Tibial artery (tissue), 4 donors: Measurements from ENCODE around the gene ZMYM2.

ENCODE experiments used
- DNase-seq, 2 donors: peaks; one replicate each; pipeline ENCODE4 v3.0.0-alpha.2; 2019
- H3K27ac ChIP-seq, 2 donors: fragments of 200-600 bp; sonication (generic) in 1 of 2; 1 replicate in 1 of 2; 2 replicates in 1 of 2; pipeline ENCODE4 v1.5.1; 2018 to 2019; ENCODE audit warnings: mild to moderate bottlenecking in 1 of 2
- H3K27me3 ChIP-seq, 2 donors: fragments of 200-600 bp; sonication (generic) in 1 of 2; one replicate each; pipeline versions ENCODE4 v1.5.1 to v1.6.0; 2016 to 2019
- H3K36me3 ChIP-seq, 3 donors: fragments of 200-600 bp; sonication (generic) in 2 of 3; one replicate each; pipeline ENCODE4 v1.5.1; 2016 to 2019; ENCODE audit warnings: mild to moderate bottlenecking in 2 of 3
- H3K4me1 ChIP-seq, 4 donors: fragments of 200-600 bp; sonication (generic) in 2 of 4; 1 replicate in 3 of 4; 2 replicates in 1 of 4; pipeline ENCODE4 v1.5.1; 2016 to 2019
- H3K4me3 ChIP-seq, 2 donors: fragments of 200-600 bp; sonication (generic) in 1 of 2; 1 replicate in 1 of 2; 2 replicates in 1 of 2; pipeline ENCODE4 v1.5.1; 2018 to 2019; ENCODE audit warnings: mild to moderate bottlenecking in 2 of 2
- H3K9me3 ChIP-seq, 3 donors: fragments of 200-600 bp; sonication (generic) in 1 of 3; one replicate each; pipeline ENCODE4 v1.5.1; 2016 to 2019
- intact Hi-C: fragments of 100-400 bp; cut with DNase I; formaldehyde crosslinking; loops from one replicate; pipeline ENCODE4 v1.15.0; 2023; ENCODE audit warnings: low total_unique reads
- TF ChIP-seq, protein P1 (sequence below), 2 experiments: fragments of 200-600 bp in 1 of 2; fragments of 450-650 bp in 1 of 2; IDR thresholded peaks; one replicate each; pipeline ENCODE4 v1.5.1; 2017 to 2019; ENCODE audit warnings: antibody characterized with exemption in 2 of 2, mild to moderate bottlenecking in 1 of 2, moderate library complexity in 1 of 2

ZMYM2 gene

DNA sequence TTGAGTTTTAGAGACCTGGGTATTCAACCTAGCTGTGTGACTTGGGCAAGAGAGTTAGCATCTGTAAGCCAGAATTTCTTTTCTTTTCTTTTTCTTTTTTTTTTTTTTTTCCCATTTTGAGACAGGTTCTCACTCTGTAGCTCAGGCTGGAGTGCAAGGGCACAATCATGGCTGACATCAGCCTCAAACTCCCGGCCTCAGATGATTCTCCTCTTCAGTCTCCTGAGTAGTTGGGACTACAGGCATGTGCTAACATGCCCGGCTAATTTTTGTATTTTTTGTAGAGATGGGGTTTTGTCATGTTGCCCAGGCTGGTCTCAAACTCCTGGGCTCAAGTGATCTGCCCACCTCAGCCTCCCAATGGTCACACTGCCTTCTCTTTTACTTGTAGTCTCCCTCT lies 33.0 kb downstream of the ZMYM2 start:
- intact Hi-C loops, result no loop called here
- Histone ChIP-seq H3K4me3 (no peak overlapping the region), H3K27ac (no peak overlapping the region), H3K9me3 (no peaks in the 10 kb centered on the region), H3K4me1 (peaks cover 0 to 6% (median 2%) of the 10 kb centered on the region in 4 donors), H3K27me3 (no peaks in the 10 kb centered on the region), H3K36me3 (peaks cover 22 to 42% (median 28%) of the 10 kb centered on the region in 3 donors)
- DNase-seq, result no peak
- TF ChIP-seq, protein P1, sequence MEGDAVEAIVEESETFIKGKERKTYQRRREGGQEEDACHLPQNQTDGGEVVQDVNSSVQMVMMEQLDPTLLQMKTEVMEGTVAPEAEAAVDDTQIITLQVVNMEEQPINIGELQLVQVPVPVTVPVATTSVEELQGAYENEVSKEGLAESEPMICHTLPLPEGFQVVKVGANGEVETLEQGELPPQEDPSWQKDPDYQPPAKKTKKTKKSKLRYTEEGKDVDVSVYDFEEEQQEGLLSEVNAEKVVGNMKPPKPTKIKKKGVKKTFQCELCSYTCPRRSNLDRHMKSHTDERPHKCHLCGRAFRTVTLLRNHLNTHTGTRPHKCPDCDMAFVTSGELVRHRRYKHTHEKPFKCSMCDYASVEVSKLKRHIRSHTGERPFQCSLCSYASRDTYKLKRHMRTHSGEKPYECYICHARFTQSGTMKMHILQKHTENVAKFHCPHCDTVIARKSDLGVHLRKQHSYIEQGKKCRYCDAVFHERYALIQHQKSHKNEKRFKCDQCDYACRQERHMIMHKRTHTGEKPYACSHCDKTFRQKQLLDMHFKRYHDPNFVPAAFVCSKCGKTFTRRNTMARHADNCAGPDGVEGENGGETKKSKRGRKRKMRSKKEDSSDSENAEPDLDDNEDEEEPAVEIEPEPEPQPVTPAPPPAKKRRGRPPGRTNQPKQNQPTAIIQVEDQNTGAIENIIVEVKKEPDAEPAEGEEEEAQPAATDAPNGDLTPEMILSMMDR (IDR thresholded peaks at IDR 0.05), result no peak

DNA sequence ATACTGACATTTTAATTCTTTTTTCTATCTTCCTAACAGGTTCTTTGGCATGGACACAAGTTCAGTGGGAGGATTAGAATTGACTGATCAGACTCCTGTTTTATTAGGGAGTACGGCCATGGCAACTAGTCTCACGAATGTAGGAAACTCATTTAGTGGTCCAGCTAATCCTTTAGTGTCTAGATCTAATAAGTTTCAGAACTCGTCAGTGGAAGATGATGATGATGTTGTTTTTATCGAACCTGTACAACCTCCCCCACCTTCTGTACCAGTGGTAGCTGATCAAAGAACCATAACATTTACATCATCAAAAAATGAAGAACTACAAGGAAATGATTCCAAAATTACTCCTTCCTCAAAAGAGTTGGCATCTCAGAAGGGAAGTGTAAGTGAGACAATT lies 34.5 kb downstream of the ZMYM2 start:
- H3K36me3 ChIP-seq, result peaks cover 22 to 45% (median 35%) of the 10 kb centered on the region in 3 donors
- intact Hi-C loops, result no loop called here
- peaks cover 0 to 6% (median 2%) of the 10 kb centered on the region in 4 donors for H3K4me1 ChIP-seq
- DNase-seq, result no peak
- no peaks in the 10 kb centered on the region for H3K27me3 ChIP-seq
- H3K27ac ChIP-seq, result no peak overlapping the region
- TF ChIP-seq, protein P1 (IDR thresholded peaks at IDR 0.05), result no peak
- H3K4me3 ChIP-seq, result no peak overlapping the region
- no peaks in the 10 kb centered on the region for H3K9me3 ChIP-seq

DNA sequence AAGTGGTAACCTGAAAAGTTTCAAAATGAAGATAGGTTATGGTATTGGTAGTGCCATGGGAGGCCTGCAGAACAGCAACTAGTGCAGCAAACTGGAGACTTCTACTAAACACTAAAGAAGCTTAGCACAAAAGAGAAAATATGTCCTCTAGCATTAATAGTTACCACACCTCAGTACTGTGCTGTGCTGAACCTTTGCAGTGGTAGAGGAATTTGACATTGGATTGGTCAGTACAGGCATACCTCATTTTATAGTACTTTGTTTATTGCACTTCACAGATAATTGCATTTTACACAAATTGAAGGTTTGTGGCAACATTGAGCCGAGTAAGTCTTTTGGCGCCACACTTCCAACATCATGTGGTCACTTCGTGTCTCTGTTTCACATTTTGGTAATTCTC lies 40.4 kb downstream of the ZMYM2 start:
- TF ChIP-seq, protein P1 (IDR thresholded peaks at IDR 0.05), result no peak
- Histone ChIP-seq H3K27ac (no peak overlapping the region), H3K36me3 (peaks cover 19 to 38% (median 38%) of the 10 kb centered on the region in 3 donors)

DNA sequence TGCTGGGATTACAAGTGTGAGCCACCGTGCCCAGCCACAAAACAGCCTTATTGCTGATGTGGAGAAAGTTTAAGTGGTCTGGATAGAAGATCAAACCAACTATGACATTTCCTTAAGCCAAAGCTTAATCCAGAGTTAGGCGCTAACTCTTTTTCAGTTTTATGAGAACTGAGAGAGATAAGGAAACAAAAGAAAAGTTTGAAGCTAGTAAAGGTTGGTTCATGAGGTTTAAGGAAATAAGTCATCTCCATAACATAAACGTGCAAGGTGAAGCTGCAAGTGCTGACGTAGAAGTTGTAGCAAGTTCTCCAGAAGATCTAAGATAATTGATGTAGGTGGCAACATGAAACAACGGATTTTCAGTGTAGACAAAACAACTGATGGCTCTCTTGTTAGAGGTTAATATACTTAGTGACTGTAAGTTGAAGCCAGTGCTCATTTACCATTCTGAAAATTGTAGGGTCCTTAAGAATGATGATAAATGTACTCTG lies 41.6 kb downstream of the ZMYM2 start:
- Histone ChIP-seq H3K36me3 (peaks cover 18 to 35% (median 35%) of the 10 kb centered on the region in 3 donors), H3K27ac (no peak overlapping the region), H3K4me3 (no peak overlapping the region), H3K4me1 (peaks cover 0 to 5% (median 0%) of the 10 kb centered on the region in 4 donors), H3K9me3 (no peaks in the 10 kb centered on the region), H3K27me3 (no peaks in the 10 kb centered on the region)
- no peak for DNase-seq
- TF ChIP-seq, protein P1 (IDR thresholded peaks at IDR 0.05), result no peak
- intact Hi-C loops, result no loop called here

More for the DNA sequence above, 40.4 kb downstream of the ZMYM2 start:
- H3K4me3 ChIP-seq, result no peak overlapping the region
- peaks cover 0 to 5% (median 0%) of the 10 kb centered on the region in 4 donors for H3K4me1 ChIP-seq
- H3K27me3 ChIP-seq, result no peaks in the 10 kb centered on the region
- H3K9me3 ChIP-seq, result no peaks in the 10 kb centered on the region
- intact Hi-C loops, result no loop called here
- no peak for DNase-seq

DNA sequence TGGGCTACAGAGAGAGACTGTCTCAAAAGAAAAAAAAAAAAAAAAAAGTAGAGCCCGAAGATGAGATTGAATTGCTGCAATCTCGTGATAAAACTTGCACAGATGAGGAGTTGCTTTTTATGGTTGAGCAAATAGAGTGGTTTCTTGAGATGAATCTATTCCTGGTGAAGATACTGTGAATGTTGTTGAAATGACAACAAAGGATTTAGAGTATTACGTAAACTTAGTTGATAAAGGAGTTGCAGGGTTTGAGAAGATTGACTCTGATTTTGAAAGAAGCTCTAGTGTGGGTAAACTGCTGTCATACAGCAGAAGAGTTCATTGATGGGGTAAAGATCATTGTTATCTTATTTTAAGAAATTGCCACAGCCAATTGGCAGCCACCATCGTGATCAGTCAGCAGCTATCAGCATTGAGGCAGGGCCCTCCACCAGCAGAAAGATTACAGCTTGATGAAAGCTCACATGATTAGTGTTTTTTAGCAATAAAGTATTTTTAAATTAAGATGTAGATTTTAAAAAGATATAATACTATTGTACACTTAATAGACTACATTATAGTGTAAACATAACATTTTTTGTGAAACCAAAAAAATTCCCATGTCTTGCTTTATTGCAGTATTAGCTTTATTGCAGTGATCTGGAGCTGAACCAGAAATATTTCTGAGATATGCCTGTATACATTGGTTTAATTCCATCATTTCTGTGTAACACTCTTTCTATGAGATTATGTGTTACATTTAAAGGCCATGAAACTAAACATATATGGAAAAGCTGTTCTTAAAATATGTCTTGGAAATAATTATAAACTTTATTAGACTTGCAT lies 43.1 kb downstream of the ZMYM2 start:
- Histone ChIP-seq H3K4me1 (peaks cover 0 to 5% (median 0%) of the 10 kb centered on the region in 4 donors), H3K36me3 (peaks cover 29 to 41% (median 35%) of the 10 kb centered on the region in 3 donors), H3K4me3 (no peak overlapping the region), H3K27ac (no peak overlapping the region), H3K9me3 (no peaks in the 10 kb centered on the region), H3K27me3 (no peaks in the 10 kb centered on the region)
- intact Hi-C loops, result no loop called here
- TF ChIP-seq, protein P1 (IDR thresholded peaks at IDR 0.05), result no peak
- DNase-seq, result no peak
